ENCODE data around the gene KCNA10. TPM values are rescaled to one million over a fixed set of nuclear protein-coding genes. Genes with fewer than 3 reads are reported as not detected.

KCNA10 gene
- total RNA-seq, 6 donors from 2014 or later: not detected

- no peaks in the 10 kb centered on the region for H3K9me3 ChIP-seq
- H3K27ac ChIP-seq: no peak overlapping the region
- TF ChIP-seq POLR2A (IDR thresholded peaks at IDR 0.05) (no peak), POLR2AphosphoS5 (IDR thresholded peaks at IDR 0.05) (no peak), EP300 (IDR thresholded peaks at IDR 0.05) (no peak), CTCF (IDR thresholded peaks at IDR 0.05) (no peak)
- no peaks in the 10 kb centered on the region for H3K27me3 ChIP-seq
- ATAC-seq (ENCODE audit: low FRiP score in 2 of 2) (no peak), DNase-seq (no peak)
- peaks cover 15 to 34% (median 22%) of the 10 kb centered on the region in 4 donors for H3K4me1 ChIP-seq
- 69 to 81% methylated on average over 2 to 3 of the region's 3 CpGs for WGBS, 2 donors
- H3K4me3 ChIP-seq: no peak overlapping the region
- no peaks in the 10 kb centered on the region for H3K36me3 ChIP-seq
These were observed 40.9 kb downstream of the KCNA10 start for GRCh38 chr1:110477967-110478640.

GRCh38 chr1:110477445-110477957, 41.5 kb downstream of the KCNA10 start:
- H3K27me3 ChIP-seq: no peaks in the 10 kb centered on the region
- TF ChIP-seq EP300 (IDR thresholded peaks at IDR 0.05) (no peak), CTCF (IDR thresholded peaks at IDR 0.05) (no peak), POLR2A (IDR thresholded peaks at IDR 0.05) (no peak), POLR2AphosphoS5 (IDR thresholded peaks at IDR 0.05) (no peak)
- no peak overlapping the region for H3K4me3 ChIP-seq
- ATAC-seq (ENCODE audit: low FRiP score in 2 of 2) (peak in 1 of 2 donors; percentile 4), DNase-seq (no peak)
- H3K4me1 ChIP-seq: peaks cover 9 to 28% (median 16%) of the 10 kb centered on the region in 4 donors
- no peak overlapping the region for H3K27ac ChIP-seq
- 70 to 89% methylated on average over 3 of the region's 3 CpGs for WGBS, 2 donors
- no peaks in the 10 kb centered on the region for H3K36me3 ChIP-seq
- no peaks in the 10 kb centered on the region for H3K9me3 ChIP-seq

GRCh38 chr1:110477041-110477440, 41.9 kb downstream of the KCNA10 start:
- H3K4me3 ChIP-seq: no peak overlapping the region
- no peak overlapping the region for H3K27ac ChIP-seq
- ATAC-seq (ENCODE audit: low FRiP score in 2 of 2) (peak; percentile 6 to 59), DNase-seq (no peak)
- 79 to 85% methylated on average over 2 of the region's 2 CpGs for WGBS, 2 donors
- H3K27me3 ChIP-seq: no peaks in the 10 kb centered on the region
- H3K36me3 ChIP-seq: no peaks in the 10 kb centered on the region
- TF ChIP-seq POLR2A (IDR thresholded peaks at IDR 0.05) (no peak), EP300 (IDR thresholded peaks at IDR 0.05) (peak in 1 of 4 donors; percentile 24)
- no peaks in the 10 kb centered on the region for H3K9me3 ChIP-seq
- H3K4me1 ChIP-seq: peaks cover 6 to 23% (median 12%) of the 10 kb centered on the region in 4 donors

- H3K4me1 ChIP-seq: peaks cover 0 to 16% (median 6%) of the 10 kb centered on the region in 4 donors
- ATAC-seq (ENCODE audit: low FRiP score in 2 of 2) (no peak), DNase-seq (peak in 1 of 2 donors; percentile 37)
- H3K36me3 ChIP-seq: no peaks in the 10 kb centered on the region
- no peaks in the 10 kb centered on the region for H3K27me3 ChIP-seq
- WGBS, 2 donors: 42 to 48% methylated on average over 10 of the region's 10 CpGs
- no peak overlapping the region for H3K27ac ChIP-seq
- no peak overlapping the region for H3K4me3 ChIP-seq
- no peaks in the 10 kb centered on the region for H3K9me3 ChIP-seq
- TF ChIP-seq EP300 (IDR thresholded peaks at IDR 0.05) (no peak), CTCF (IDR thresholded peaks at IDR 0.05) (no peak), POLR2A (IDR thresholded peaks at IDR 0.05) (no peak), POLR2AphosphoS5 (IDR thresholded peaks at IDR 0.05) (no peak)
These were observed 42.8 kb downstream of the KCNA10 start for GRCh38 chr1:110476028-110476765.

- H3K27me3 ChIP-seq: no peaks in the 10 kb centered on the region
- 82 to 88% methylated on average over 3 to 5 of the region's 5 CpGs for WGBS, 2 donors
- TF ChIP-seq CTCF (IDR thresholded peaks at IDR 0.05) (no peak), POLR2AphosphoS5 (IDR thresholded peaks at IDR 0.05) (no peak), POLR2A (IDR thresholded peaks at IDR 0.05) (no peak), EP300 (IDR thresholded peaks at IDR 0.05) (no peak)
- DNase-seq (peak in 1 of 2 donors; percentile 39), ATAC-seq (ENCODE audit: low FRiP score in 2 of 2) (no peak)
- peaks cover 0 to 16% (median 6%) of the 10 kb centered on the region in 4 donors for H3K4me1 ChIP-seq
- H3K9me3 ChIP-seq: no peaks in the 10 kb centered on the region
- no peaks in the 10 kb centered on the region for H3K36me3 ChIP-seq
- H3K4me3 ChIP-seq: no peak overlapping the region
- H3K27ac ChIP-seq: no peak overlapping the region
These were observed 43.5 kb downstream of the KCNA10 start for GRCh38 chr1:110475362-110476027.
